HCT116 (cell line): ENCODE results near the gene OR6S1. TPM values are rescaled to one million over a fixed set of nuclear protein-coding genes. Genes with fewer than 3 reads are reported as not detected.

ENCODE experiments used
- ATAC-seq: fragments of 200-7000 bp; cut with Tn5 transposase; 2 replicates; pipeline ENCODE4 v1.9.1; 2020; ENCODE audit warnings: mild to moderate bottlenecking, moderate library complexity
- BruUV-seq: library from RNA; stranded (reverse); fragments of 400-500 nt; replicated peaks from 2 replicates; lab custom pipeline; 2021; lab: Mats Ljungman, UMichigan
- CTCF ChIA-PET: fragments of 300-600 bp; sonication (Branson Sonifier 250); formaldehyde crosslinking; loops from one replicate; lab custom pipeline; 2021; ENCODE audit warnings: antibody characterized with exemption; lab: Charles Lee
- POLR2A ChIA-PET: fragments of 300-600, 350-600 bp; sonication (Branson Sonifier 250); formaldehyde crosslinking; loops from one replicate; lab custom pipeline; 2021; ENCODE audit warnings: antibody characterized with exemption; lab: Charles Lee
- RAD21 ChIA-PET, 2 experiments: fragments of 300-600 bp; sonication (Branson Sonifier 250); formaldehyde crosslinking; loops; one replicate each; lab custom pipeline; 2023; ENCODE audit warnings: low total read pairs in 2 of 2; ENCODE audit not compliant: uncharacterized antibody in 2 of 2, unreplicated experiment in 2 of 2, low non-redundant PET in 1 of 2; lab: Charles Lee
- DNase-seq: peaks from one replicate; pipeline ENCODE4 v3.0.0-alpha.2; 2010; ENCODE audit warnings: low read depth, low spot score
- H2AFZ ChIP-seq: fragments of 200-600 bp; shearing (Covaris generic), sonication (generic); 2 replicates; pipeline ENCODE4 v1.6.1; 2017; ENCODE audit warnings: low read depth, mixed run types, mixed read lengths, antibody characterized with exemption, low read length; ENCODE audit not compliant: poor library complexity, severe bottlenecking
- H3K27ac ChIP-seq: 2 replicates; pipeline ENCODE4 v1.5.1; 2012; ENCODE audit warnings: low read depth, low read length
- H3K27me3 ChIP-seq: fragments of 200-600 bp; sonication (generic); 2 replicates; pipeline ENCODE4 v1.6.1; 2016; ENCODE audit warnings: mixed run types, low read length, mixed read lengths; ENCODE audit not compliant: insufficient read depth
- H3K36me3 ChIP-seq, 2 experiments: fragments of 200-500 bp in 1 of 2; fragments of 200-600 bp in 1 of 2; sonication (Bioruptor generic) in 1 of 2; sonication (generic) in 1 of 2; 2 replicates each; pipeline versions ENCODE4 v1.5.1 to v1.6.1; 2014 to 2016; ENCODE audit warnings: low read length in 2 of 2, inconsistent platforms in 1 of 2, mixed read lengths in 1 of 2, mixed run types in 1 of 2; ENCODE audit not compliant: insufficient read depth in 2 of 2, control insufficient read depth in 1 of 2
- H3K4me1 ChIP-seq, 2 experiments: fragments of 200-600 bp in 1 of 2; sonication (generic) in 1 of 2; 2 replicates each; pipeline versions ENCODE4 v1.5.1 to v1.6.1; 2012 to 2017; ENCODE audit warnings: low read length in 2 of 2, inconsistent platforms in 1 of 2, mild to moderate bottlenecking in 1 of 2, mixed read lengths in 1 of 2, mixed run types in 1 of 2, moderate library complexity in 1 of 2; ENCODE audit not compliant: insufficient read depth in 2 of 2, control insufficient read depth in 1 of 2
- H3K4me2 ChIP-seq: fragments of 200-600 bp; sonication (generic); 2 replicates; pipeline ENCODE4 v1.6.1; 2017; ENCODE audit warnings: mixed run types, low read length, mixed read lengths
- H3K4me3 ChIP-seq, 2 experiments: fragments of 200-600 bp in 1 of 2; sonication (generic) in 1 of 2; replicated peaks in 1 of 2; 2 replicates each; pipeline ENCODE4 v1.5.1; 2011 to 2016; ENCODE audit warnings: low read length in 2 of 2, control low read depth in 1 of 2, low read depth in 1 of 2, mild to moderate bottlenecking in 1 of 2, mixed read lengths in 1 of 2, mixed run types in 1 of 2
- H3K79me2 ChIP-seq: fragments of 200-600 bp; sonication (generic); 2 replicates; pipeline ENCODE4 v1.6.1; 2017; ENCODE audit warnings: mild to moderate bottlenecking, mixed run types, low read length, moderate library complexity, mixed read lengths; ENCODE audit not compliant: insufficient read depth
- H3K9ac ChIP-seq: fragments of 200-600 bp; sonication (generic); 2 replicates; pipeline ENCODE4 v1.6.1; 2016; ENCODE audit warnings: low read length, mixed read lengths
- H3K9me2 ChIP-seq: fragments of 200-600 bp; sonication (generic), shearing (Covaris generic); 2 replicates; pipeline ENCODE4 v1.6.1; 2017; ENCODE audit warnings: mixed run types, mild to moderate bottlenecking, moderate library complexity; ENCODE audit not compliant: insufficient read depth
- H3K9me3 ChIP-seq, 2 experiments: fragments of 200-500 bp in 1 of 2; fragments of 200-600 bp in 1 of 2; sonication (Bioruptor generic) in 1 of 2; sonication (generic) in 1 of 2; 2 replicates each; pipeline ENCODE4 v1.6.1; 2014 to 2017; ENCODE audit warnings: low read length in 2 of 2, mixed read lengths in 2 of 2, inconsistent platforms in 1 of 2, low read depth in 1 of 2, mild to moderate bottlenecking in 1 of 2, mixed run types in 1 of 2, moderate library complexity in 1 of 2; ENCODE audit not compliant: control insufficient read depth in 1 of 2, insufficient read depth in 1 of 2
- H4K20me1 ChIP-seq: fragments of 200-600 bp; sonication (generic), shearing (Covaris generic); 2 replicates; pipeline ENCODE4 v1.6.1; 2017; ENCODE audit warnings: mixed run types, mild to moderate bottlenecking, moderate library complexity; ENCODE audit not compliant: insufficient read depth
- CEBPB ChIP-seq: IDR thresholded peaks from 2 replicates; pipeline ENCODE4 v1.6.1; 2012; ENCODE audit warnings: low read depth
- EGR1 ChIP-seq: IDR thresholded peaks from 2 replicates; pipeline ENCODE4 v1.6.1; 2012; ENCODE audit warnings: low read depth
- ELF1 ChIP-seq: IDR thresholded peaks from 2 replicates; pipeline ENCODE4 v1.6.1; 2012; ENCODE audit warnings: low read depth, borderline replicate concordance
- EZH2 ChIP-seq: fragments of 200-600 bp; sonication (generic); IDR thresholded peaks from 2 replicates; pipeline ENCODE4 v1.6.1; 2017; ENCODE audit warnings: antibody characterized with exemption, mixed run types
- EZH2phosphoT487 ChIP-seq: fragments of 200-600 bp; IDR thresholded peaks from 2 replicates; pipeline ENCODE4 v1.6.1; 2018; ENCODE audit warnings: antibody characterized with exemption, borderline replicate concordance
- FOSL1 ChIP-seq: IDR thresholded peaks from 2 replicates; pipeline ENCODE4 v1.6.1; 2012; ENCODE audit warnings: low read depth
- JUND ChIP-seq: IDR thresholded peaks from 2 replicates; pipeline ENCODE4 v1.6.1; 2012
- POLR2AphosphoS5 ChIP-seq: IDR thresholded peaks from 2 replicates; pipeline ENCODE4 v1.6.1; 2011; ENCODE audit warnings: mild to moderate bottlenecking, low read depth, low read length, moderate library complexity
- RAD21 ChIP-seq: IDR thresholded peaks from 2 replicates; pipeline ENCODE4 v1.6.1; 2012; ENCODE audit warnings: low read depth, mild to moderate bottlenecking
- REST ChIP-seq: IDR thresholded peaks from 2 replicates; pipeline ENCODE4 v1.6.1; 2012; ENCODE audit warnings: low read depth
- SRF ChIP-seq: IDR thresholded peaks from 2 replicates; pipeline ENCODE4 v1.6.1; 2012; ENCODE audit warnings: low read depth
- YY1 ChIP-seq: IDR thresholded peaks from 2 replicates; pipeline ENCODE4 v1.6.1; 2011; ENCODE audit warnings: low read length, low read depth, moderate library complexity, mild to moderate bottlenecking; ENCODE audit not compliant: insufficient replicate concordance; ENCODE audit errors: extremely low read depth
- ZBTB33 ChIP-seq: IDR thresholded peaks from 2 replicates; pipeline ENCODE4 v1.6.1; 2011; ENCODE audit warnings: mild to moderate bottlenecking, low read length, moderate library complexity; ENCODE audit not compliant: insufficient replicate concordance; ENCODE audit errors: extremely low read depth
- ZFX ChIP-seq: fragments of 450-650 bp; IDR thresholded peaks from 2 replicates; pipeline ENCODE4 v1.6.1; 2017
- ZNF274 ChIP-seq: fragments of 200-500 bp; sonication (Bioruptor generic); IDR thresholded peaks from 2 replicates; pipeline ENCODE4 v1.6.1; 2014; ENCODE audit warnings: mild to moderate bottlenecking, low read depth, low read length, inconsistent platforms
- intact Hi-C: fragments of 100-400 bp; cut with micrococcal nuclease; formaldehyde crosslinking; loops from 2 replicates; pipeline ENCODE4 v1.10.0; 2022
- total RNA-seq: library from RNA; stranded (reverse); gene quantifications from one replicate; pipeline ENCODE4 v1.2.1, GENCODE V29; 2021; ENCODE audit not compliant: unreplicated experiment
- TF ChIP-seq, protein P1 (sequence below): IDR thresholded peaks from 2 replicates; pipeline ENCODE4 v1.6.1; 2012
- TF ChIP-seq, protein P2 (sequence below), 3 experiments: fragments of 200-600 bp in 1 of 3; sonication (generic) in 1 of 3; IDR thresholded peaks in 2 of 3; conservative IDR thresholded peaks in 1 of 3; 2 replicates each; pipeline ENCODE4 v1.5.1; 2012 to 2017; ENCODE audit warnings: low read depth in 2 of 3, low read length in 2 of 3, antibody characterized with exemption in 1 of 3, borderline replicate concordance in 1 of 3, control low read depth in 1 of 3, mild to moderate bottlenecking in 1 of 3, mixed read lengths in 1 of 3, mixed run types in 1 of 3, moderate library complexity in 1 of 3; ENCODE audit not compliant: insufficient read depth in 1 of 3

OR6S1 gene
- total RNA-seq, 1 experiment from 2014 or later: not detected

- peaks cover 14 to 39% of the 10 kb centered on the region in 2 experiments for H3K4me1 ChIP-seq
- no peak for TF ChIP-seq EGR1
- no peak for TF ChIP-seq POLR2AphosphoS5
- no peak for TF ChIP-seq REST
- TF ChIP-seq, protein P1, sequence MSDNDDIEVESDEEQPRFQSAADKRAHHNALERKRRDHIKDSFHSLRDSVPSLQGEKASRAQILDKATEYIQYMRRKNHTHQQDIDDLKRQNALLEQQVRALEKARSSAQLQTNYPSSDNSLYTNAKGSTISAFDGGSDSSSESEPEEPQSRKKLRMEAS: peak; percentile 60
- no peak for TF ChIP-seq ZNF274
- no peak for TF ChIP-seq ELF1
- no peak for TF ChIP-seq EZH2phosphoT487
- TF ChIP-seq, protein P2, sequence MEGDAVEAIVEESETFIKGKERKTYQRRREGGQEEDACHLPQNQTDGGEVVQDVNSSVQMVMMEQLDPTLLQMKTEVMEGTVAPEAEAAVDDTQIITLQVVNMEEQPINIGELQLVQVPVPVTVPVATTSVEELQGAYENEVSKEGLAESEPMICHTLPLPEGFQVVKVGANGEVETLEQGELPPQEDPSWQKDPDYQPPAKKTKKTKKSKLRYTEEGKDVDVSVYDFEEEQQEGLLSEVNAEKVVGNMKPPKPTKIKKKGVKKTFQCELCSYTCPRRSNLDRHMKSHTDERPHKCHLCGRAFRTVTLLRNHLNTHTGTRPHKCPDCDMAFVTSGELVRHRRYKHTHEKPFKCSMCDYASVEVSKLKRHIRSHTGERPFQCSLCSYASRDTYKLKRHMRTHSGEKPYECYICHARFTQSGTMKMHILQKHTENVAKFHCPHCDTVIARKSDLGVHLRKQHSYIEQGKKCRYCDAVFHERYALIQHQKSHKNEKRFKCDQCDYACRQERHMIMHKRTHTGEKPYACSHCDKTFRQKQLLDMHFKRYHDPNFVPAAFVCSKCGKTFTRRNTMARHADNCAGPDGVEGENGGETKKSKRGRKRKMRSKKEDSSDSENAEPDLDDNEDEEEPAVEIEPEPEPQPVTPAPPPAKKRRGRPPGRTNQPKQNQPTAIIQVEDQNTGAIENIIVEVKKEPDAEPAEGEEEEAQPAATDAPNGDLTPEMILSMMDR (IDR thresholded peaks at IDR 0.05 in 2 of 3, conservative IDR thresholded peaks at IDR 0.05 in 1 of 3; ENCODE audit: borderline replicate concordance in 1 of 3, insufficient read depth in 1 of 3, low read depth in 2 of 3, low read length in 2 of 3): peak; percentile 81 to 92 (median 86)
- peak; percentile 42; the same call in 1 of the 2 replicates for TF ChIP-seq JUND
- TF ChIP-seq CEBPB: no peak
- TF ChIP-seq ZBTB33: no peak
- TF ChIP-seq RAD21: peak; percentile 57
- TF ChIP-seq SRF: peak; percentile 46; the same call in 1 of the 2 replicates
- no peak for TF ChIP-seq ZFX
- peak; percentile 21; the same call in 1 of the 2 replicates for TF ChIP-seq FOSL1
- TF ChIP-seq YY1: no peak
- TF ChIP-seq EZH2: no peak
Observed at GRCh38 chr14:20657216-20658211, 16.0 kb upstream of the OR6S1 start.

More at GRCh38 chr14:20657216-20658211, 16.0 kb upstream of the OR6S1 start:
- DNase-seq: peak; percentile 96
- no peaks in the 10 kb centered on the region for H3K27me3 ChIP-seq
- H3K79me2 ChIP-seq: no peaks in the 10 kb centered on the region
- peak overlapping the region; percentile 50 for H3K27ac ChIP-seq
- ChIA-PET CTCF (interaction anchor here (0.6 to 2.9 kb wide), 18 partner anchors 9 to 642 kb away, joined by 3 to 59 read pairs (median 5); partner anchors contain the start of genes APEX1, PARP2, PIP4P1 and RNASE4), RAD21 (interaction anchor here (0.7 to 1.0 kb wide), 3 partner anchors 26 to 44 kb away, joined by 3 read pairs; no protein-coding TSS in a partner anchor), POLR2A (interaction anchor here (0.9 to 4.9 kb wide), 7 partner anchors 11 to 315 kb away, joined by 3 to 39 read pairs (median 4); partner anchors contain the start of genes PARP2 and RNASE4)
- H3K9me3 ChIP-seq: no peaks in the 10 kb centered on the region
- H3K9ac ChIP-seq: no peak overlapping the region
- H3K36me3 ChIP-seq: no peaks in the 10 kb centered on the region
- H4K20me1 ChIP-seq: no peaks in the 10 kb centered on the region
- H3K4me2 ChIP-seq: peak overlapping the region; percentile 67
- peak; percentile 88 for ATAC-seq
- peak overlapping the region; percentile 23 to 33 for H3K4me3 ChIP-seq
- intact Hi-C loops: loop anchor here (1.0 kb wide), 2 partner anchors 24 to 44 kb away; no protein-coding TSS in a partner anchor
- TSS peak; percentile 62 for BruUV-seq
- H2AFZ ChIP-seq: peak overlapping the region; percentile 11
- no peaks in the 10 kb centered on the region for H3K9me2 ChIP-seq
